ENCODE measurements around the gene SLC4A4. TPM values are rescaled to one million over a fixed set of nuclear protein-coding genes. Genes with fewer than 3 reads are reported as not detected.

SLC4A4 gene
- total RNA-seq, 2 experiments from 2014 or later = not detected

- CTCF ChIA-PET = interaction anchor here (0.6 kb wide), 1 partner anchor 85 kb away, joined by 3 read pairs; no protein-coding TSS in a partner anchor
- Mint-ChIP-seq H3K4me3 (no peak overlapping the region), H3K27ac (no peak overlapping the region), H3K9me3 (peaks cover 4% of the 10 kb centered on the region), H3K27me3 (ENCODE audit: low read depth) (peaks cover 4% of the 10 kb centered on the region), H3K4me1 (ENCODE audit: low read depth) (no peaks in the 10 kb centered on the region), H3K36me3 (ENCODE audit: low read depth) (no peaks in the 10 kb centered on the region)
- DNase-seq = no peak
- intact Hi-C loops (cut with micrococcal nuclease) = no loop called here
Measured at GRCh38 chr4:71607780-71608677, 269.2 kb downstream of the SLC4A4 start.

- intact Hi-C loops (cut with micrococcal nuclease) = no loop called here
- CTCF ChIA-PET = no interaction called here
- Mint-ChIP-seq H3K4me3 (no peak overlapping the region), H3K36me3 (ENCODE audit: low read depth) (no peaks in the 10 kb centered on the region), H3K4me1 (ENCODE audit: low read depth) (no peaks in the 10 kb centered on the region), H3K9me3 (peaks cover 4% of the 10 kb centered on the region), H3K27ac (no peak overlapping the region), H3K27me3 (ENCODE audit: low read depth) (peaks cover 4% of the 10 kb centered on the region)
- DNase-seq = no peak
Measured at GRCh38 chr4:71608678-71609071, 269.9 kb downstream of the SLC4A4 start.

- CTCF ChIA-PET = no interaction called here
- DNase-seq = no peak
- intact Hi-C loops (cut with micrococcal nuclease) = no loop called here
- Mint-ChIP-seq H3K9me3 (peaks cover 4% of the 10 kb centered on the region), H3K27ac (no peak overlapping the region), H3K4me3 (no peak overlapping the region), H3K4me1 (ENCODE audit: low read depth) (no peaks in the 10 kb centered on the region), H3K36me3 (ENCODE audit: low read depth) (no peaks in the 10 kb centered on the region), H3K27me3 (ENCODE audit: low read depth) (peaks cover 4% of the 10 kb centered on the region)
Measured at GRCh38 chr4:71609167-71609566, 270.3 kb downstream of the SLC4A4 start.

- Mint-ChIP-seq H3K4me1 (ENCODE audit: low read depth) (no peaks in the 10 kb centered on the region), H3K36me3 (ENCODE audit: low read depth) (no peaks in the 10 kb centered on the region), H3K4me3 (no peak overlapping the region), H3K27me3 (ENCODE audit: low read depth) (peaks cover 4% of the 10 kb centered on the region), H3K9me3 (peaks cover 4% of the 10 kb centered on the region), H3K27ac (no peak overlapping the region)
- intact Hi-C loops (cut with micrococcal nuclease) = no loop called here
- no peak for DNase-seq
- CTCF ChIA-PET = no interaction called here
Measured at GRCh38 chr4:71609651-71610050, 270.8 kb downstream of the SLC4A4 start.

GRCh38 chr4:71614621-71615020 lies 275.8 kb downstream of the SLC4A4 start:
- Mint-ChIP-seq H3K4me3 (no peak overlapping the region), H3K27me3 (ENCODE audit: low read depth) (peaks cover 4% of the 10 kb centered on the region), H3K36me3 (ENCODE audit: low read depth) (no peaks in the 10 kb centered on the region), H3K9me3 (peaks cover 6% of the 10 kb centered on the region), H3K4me1 (ENCODE audit: low read depth) (no peaks in the 10 kb centered on the region), H3K27ac (no peak overlapping the region)
- no peak for DNase-seq
- CTCF ChIA-PET = no interaction called here
- intact Hi-C loops (cut with micrococcal nuclease) = no loop called here

DNA sequence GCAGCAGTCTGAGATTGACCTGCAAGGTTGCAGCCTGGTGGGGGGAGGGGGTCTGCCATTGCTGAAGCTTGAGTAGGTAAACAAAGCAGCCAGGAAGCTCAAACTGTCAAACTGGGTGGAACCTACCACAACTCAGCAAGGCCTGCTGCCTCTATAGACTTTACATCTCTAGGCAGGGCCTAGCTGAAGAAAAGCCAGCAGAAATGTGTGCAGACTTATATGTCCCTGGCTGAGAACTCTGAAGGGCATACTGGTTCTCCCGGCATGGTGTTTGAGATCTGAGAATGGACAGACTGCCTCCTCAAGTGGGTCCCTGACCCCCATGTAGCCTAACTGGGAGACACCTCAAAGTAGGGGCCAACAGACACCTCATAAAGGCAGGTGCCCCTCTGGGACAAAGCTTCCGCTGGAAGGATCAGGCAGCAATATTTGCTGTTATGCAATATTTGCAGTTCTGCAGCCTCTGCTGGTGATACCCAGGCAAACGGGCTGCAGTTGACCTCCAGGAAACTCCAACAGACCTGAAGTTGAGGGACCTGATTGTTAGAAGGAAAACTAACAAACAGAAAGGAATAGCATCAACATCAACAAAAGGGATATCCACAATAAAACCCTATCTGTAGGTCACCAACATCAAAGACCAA lies 277.5 kb downstream of the SLC4A4 start:
- no peak overlapping the region for H3K27ac Mint-ChIP-seq
- no peak for DNase-seq
- H3K4me1 Mint-ChIP-seq (ENCODE audit: low read depth) = no peaks in the 10 kb centered on the region
- H3K9me3 Mint-ChIP-seq = peaks cover 13% of the 10 kb centered on the region
- no peaks in the 10 kb centered on the region for H3K36me3 Mint-ChIP-seq (ENCODE audit: low read depth)
- H3K4me3 Mint-ChIP-seq = no peak overlapping the region
- CTCF ChIA-PET = interaction anchor here (0.6 kb wide), 1 partner anchor 1924 kb away, joined by 3 read pairs; no protein-coding TSS in a partner anchor
- intact Hi-C loops (cut with micrococcal nuclease) = no loop called here
- H3K27me3 Mint-ChIP-seq (ENCODE audit: low read depth) = no peaks in the 10 kb centered on the region

All from activated naive CD4-positive, alpha-beta T cell treated with anti-CD3 and anti-CD28 coated beads for 36 hours (primary cell).